Natural killer cell (primary cell): ENCODE results near the gene UROC1. TPM values are rescaled to one million over a fixed set of nuclear protein-coding genes. Genes with fewer than 3 reads are reported as not detected.
A peak's percentile ranks its signal among the peaks of the same experiment; 100 is the strongest.

ENCODE experiments used
- ATAC-seq, 3 donors: fragments of 150-1000 bp in 2 of 3; fragments of 200-7000 bp in 1 of 3; cut with Tn5 transposase; 1 replicate in 1 of 3; 2 replicates in 2 of 3; pipeline ENCODE4 v1.10.0; 2021; ENCODE audit warnings: mild to moderate bottlenecking in 2 of 3, moderate library complexity in 2 of 3
- DNase-seq, 2 donors: peaks; one replicate each; pipeline versions ENCODE4 v3.0.0 to v3.0.0-alpha.2; 2013 to 2021; ENCODE audit warnings: mixed read lengths in 1 of 2
- H3K27ac ChIP-seq: one replicate; pipeline ENCODE4 v1.5.1; 2013; ENCODE audit warnings: mild to moderate bottlenecking, low read length
- H3K27me3 ChIP-seq: one replicate; pipeline ENCODE4 v1.6.1; 2013; ENCODE audit warnings: low read length; ENCODE audit not compliant: control insufficient read depth, insufficient read depth
- H3K36me3 ChIP-seq: one replicate; pipeline ENCODE4 v1.6.1; 2013; ENCODE audit warnings: low read length; ENCODE audit not compliant: control insufficient read depth, insufficient read depth
- H3K4me1 ChIP-seq: one replicate; pipeline ENCODE4 v1.6.1; 2013; ENCODE audit warnings: low read length; ENCODE audit not compliant: control insufficient read depth, insufficient read depth
- H3K4me3 ChIP-seq: one replicate; pipeline ENCODE4 v1.5.1; 2013; ENCODE audit warnings: low read length
- H3K9me3 ChIP-seq: one replicate; pipeline ENCODE4 v1.6.1; 2013; ENCODE audit warnings: low read length; ENCODE audit not compliant: control insufficient read depth, insufficient read depth
- H3K27ac Mint-ChIP-seq, 2 donors: one replicate each; pipeline ENCODE4 v1.8.0; 2022; ENCODE audit warnings: mild to moderate bottlenecking in 2 of 2, mixed read lengths in 2 of 2, moderate library complexity in 1 of 2
- H3K27me3 Mint-ChIP-seq, 2 donors: one replicate each; pipeline ENCODE4 v1.8.0; 2022; ENCODE audit warnings: low read depth in 2 of 2, mixed read lengths in 2 of 2
- H3K36me3 Mint-ChIP-seq: one replicate; pipeline ENCODE4 v1.8.0; 2022; ENCODE audit warnings: mixed read lengths
- H3K4me1 Mint-ChIP-seq, 2 donors: one replicate each; pipeline ENCODE4 v1.8.0; 2022; ENCODE audit warnings: mixed read lengths in 2 of 2
- H3K4me3 Mint-ChIP-seq: one replicate; pipeline ENCODE4 v1.8.0; 2022; ENCODE audit warnings: mild to moderate bottlenecking, moderate library complexity, mixed read lengths
- H3K9me3 Mint-ChIP-seq, 2 donors: one replicate each; pipeline ENCODE4 v1.8.0; 2022; ENCODE audit warnings: mixed read lengths in 2 of 2
- CTCF ChIP-seq: fragments of 200-600 bp; IDR thresholded peaks from one replicate; pipeline ENCODE4 v1.8.0; 2022; ENCODE audit warnings: antibody characterized with exemption
- WGBS: methylation state at CpG from one replicate; pipeline ENCODE4 v1.1.7; 2013; ENCODE audit warnings: missing lambda C conversion rate; ENCODE audit not compliant: insufficient coverage; 5-methylcytosine and 5-hydroxymethylcytosine counted together
- intact Hi-C: fragments of 100-400 bp; cut with micrococcal nuclease; formaldehyde crosslinking; loops from one replicate; pipeline ENCODE4 v1.14.2; 2022
- total RNA-seq, 4 donors: library from RNA; stranded (reverse); fragments of 120-200 nt in 1 of 4; gene quantifications; one replicate each; pipeline versions ENCODE4 v1.2.3 to v1.2.4, GENCODE V29; 2013 to 2022

Gene UROC1
- total RNA-seq, 3 donors from 2014 or later (not counting 1 experiment from before 2014, with no cell fraction given) = not detected

DNA sequence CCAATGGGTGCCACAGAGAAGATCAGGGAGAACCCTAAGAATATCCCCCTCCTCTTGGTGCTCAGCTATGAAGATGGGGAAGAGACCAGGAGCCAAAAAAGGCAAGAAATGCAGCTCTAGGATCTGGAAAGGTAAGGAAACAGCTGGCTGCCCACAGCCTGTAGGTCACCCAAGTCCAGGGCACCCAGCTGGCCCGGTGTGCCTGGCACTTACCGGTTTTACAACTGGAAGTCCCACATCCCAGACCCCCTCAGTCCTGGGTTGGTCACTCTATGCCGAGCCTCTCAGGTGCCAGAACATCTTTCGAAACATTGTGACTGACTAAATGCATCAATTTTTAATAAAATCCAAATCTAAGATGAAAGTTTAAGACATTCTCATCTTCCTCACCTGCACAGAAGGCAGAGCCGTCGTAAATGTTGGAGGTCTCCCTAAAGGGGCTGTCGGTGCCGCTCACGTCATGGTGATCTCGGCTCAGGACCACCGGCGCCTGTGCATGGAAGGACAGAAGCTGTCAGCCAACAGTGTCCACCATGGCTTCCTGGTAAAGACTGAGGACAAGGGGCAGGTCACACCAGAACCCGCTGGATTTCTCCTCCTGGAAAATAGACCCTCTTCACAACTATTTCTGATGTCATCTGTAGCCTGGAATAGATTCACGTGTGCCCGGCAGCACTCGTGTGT is 28.5 kb downstream of the UROC1 start:
- no peak for TF ChIP-seq CTCF
- intact Hi-C loops = no loop called here
- H3K4me3 Mint-ChIP-seq = no peak overlapping the region
- H3K27me3 Mint-ChIP-seq = no peaks in the 10 kb centered on the region
- no peaks in the 10 kb centered on the region for H3K27me3 ChIP-seq
- peaks cover 0 to 12% of the 10 kb centered on the region in 2 donors for H3K4me1 Mint-ChIP-seq
- no peak overlapping the region for H3K27ac ChIP-seq
- H3K9me3 ChIP-seq = no peaks in the 10 kb centered on the region
- H3K27ac Mint-ChIP-seq = no peak overlapping the region
- no peak for ATAC-seq
- WGBS = 93% methylated on average over 16 of the region's 16 CpGs
- H3K36me3 ChIP-seq = no peaks in the 10 kb centered on the region
- DNase-seq = no peak
- H3K9me3 Mint-ChIP-seq = no peaks in the 10 kb centered on the region
- H3K4me1 ChIP-seq = peaks cover 13% of the 10 kb centered on the region
- H3K36me3 Mint-ChIP-seq = no peaks in the 10 kb centered on the region
- no peak overlapping the region for H3K4me3 ChIP-seq

- DNase-seq (no peak), ATAC-seq (no peak)
- Histone ChIP-seq H3K4me1 (peaks cover 13% of the 10 kb centered on the region), H3K9me3 (no peaks in the 10 kb centered on the region), H3K27me3 (no peaks in the 10 kb centered on the region), H3K27ac (no peak overlapping the region), H3K36me3 (no peaks in the 10 kb centered on the region), H3K4me3 (no peak overlapping the region)
- Mint-ChIP-seq H3K27me3 (no peaks in the 10 kb centered on the region), H3K4me3 (no peak overlapping the region), H3K36me3 (no peaks in the 10 kb centered on the region), H3K9me3 (no peaks in the 10 kb centered on the region), H3K27ac (no peak overlapping the region), H3K4me1 (peaks cover 0 to 12% of the 10 kb centered on the region in 2 donors)
- WGBS = 84% methylated on average over 14 of the region's 14 CpGs
- no peak for TF ChIP-seq CTCF
- intact Hi-C loops = no loop called here
Observed at GRCh38 chr3:126488185-126488584, 29.4 kb downstream of the UROC1 start.

GRCh38 chr3:126487151-126487771 is 30.3 kb downstream of the UROC1 start:
- intact Hi-C loops = no loop called here
- Mint-ChIP-seq H3K27ac (no peak overlapping the region), H3K4me1 (peaks cover 0 to 12% of the 10 kb centered on the region in 2 donors)

More at GRCh38 chr3:126487151-126487771, 30.3 kb downstream of the UROC1 start:
- no peak for TF ChIP-seq CTCF
- H3K9me3 Mint-ChIP-seq = no peaks in the 10 kb centered on the region
- H3K36me3 Mint-ChIP-seq = no peaks in the 10 kb centered on the region
- no peak overlapping the region for H3K4me3 ChIP-seq
- H3K4me1 ChIP-seq = peaks cover 13% of the 10 kb centered on the region
- ATAC-seq (peak; percentile 35 to 49 (median 43)), DNase-seq (no peak)
- no peaks in the 10 kb centered on the region for H3K27me3 ChIP-seq
- no peaks in the 10 kb centered on the region for H3K27me3 Mint-ChIP-seq
- no peaks in the 10 kb centered on the region for H3K36me3 ChIP-seq
- H3K9me3 ChIP-seq = no peaks in the 10 kb centered on the region
- no peak overlapping the region for H3K27ac ChIP-seq
- 41% methylated on average over 17 of the region's 17 CpGs for WGBS
- H3K4me3 Mint-ChIP-seq = no peak overlapping the region
